Stimulated activated CD8-positive, alpha-beta memory T cell treated with anti-CD3 and anti-CD28 coated beads, Interleukin-12 subunit alpha, Interleukin-12 subunit beta, amount 100 ng/mL, for 4 hours (primary cell): ENCODE data around the gene TRPV3.
"Not testable (repeated sequence)": the region's sequence is repeated elsewhere in the genome, so short reads cannot be mapped to it uniquely, and the experiment has no call there.

Experiments used
- DNase-seq: peaks from one replicate; pipeline ENCODE4 v3.0.0-alpha.2; 2020; ENCODE audit warnings: low read depth

TRPV3 gene

GRCh38 chr17:3524024-3524423 is 33.6 kb downstream of the TRPV3 start:
- DNase-seq = no peak

GRCh38 chr17:3519472-3519871 is 38.1 kb downstream of the TRPV3 start:
- not testable (repeated sequence) for DNase-seq

GRCh38 chr17:3514873-3515272 is 42.7 kb downstream of the TRPV3 start:
- DNase-seq = no peak

GRCh38 chr17:3514167-3514566 is 43.4 kb downstream of the TRPV3 start:
- not testable (repeated sequence) for DNase-seq

GRCh38 chr17:3513305-3514035 is 44.1 kb downstream of the TRPV3 start:
- DNase-seq = no peak

- no peak for DNase-seq
Measured at GRCh38 chr17:3512505-3513171, 45.0 kb downstream of the TRPV3 start.

- DNase-seq = no peak
Measured at GRCh38 chr17:3511852-3512504, 45.6 kb downstream of the TRPV3 start.

GRCh38 chr17:3510090-3510489 is 47.5 kb downstream of the TRPV3 start:
- no peak for DNase-seq

GRCh38 chr17:3507869-3508268 is 49.7 kb downstream of the TRPV3 start:
- no peak for DNase-seq

GRCh38 chr17:3507071-3507470 is 50.5 kb downstream of the TRPV3 start:
- DNase-seq = no peak

GRCh38 chr17:3506054-3506453 is 51.6 kb downstream of the TRPV3 start:
- no peak for DNase-seq

- no peak for DNase-seq
Measured at GRCh38 chr17:3505008-3505407, 52.6 kb downstream of the TRPV3 start.

- no peak for DNase-seq
Measured at GRCh38 chr17:3503285-3503684, 54.3 kb downstream of the TRPV3 start.

- DNase-seq = no peak
Measured at GRCh38 chr17:3502466-3502865, 55.1 kb downstream of the TRPV3 start.

- no peak for DNase-seq
Measured at GRCh38 chr17:3501344-3501743, 56.3 kb downstream of the TRPV3 start.

- DNase-seq = no peak
Measured at GRCh38 chr17:3497101-3497500, 60.5 kb downstream of the TRPV3 start.

GRCh38 chr17:3485481-3486068 is 72.0 kb downstream of the TRPV3 start:
- DNase-seq = no peak

- no peak for DNase-seq
Measured at GRCh38 chr17:3482852-3483251, 74.8 kb downstream of the TRPV3 start.

GRCh38 chr17:3479988-3480387 is 77.6 kb downstream of the TRPV3 start:
- DNase-seq = no peak

GRCh38 chr17:3475812-3476610 is 81.6 kb downstream of the TRPV3 start, which contains the start of gene ASPA:
Gene ASPA, plus strand, starts transcription at chr17:3475997. Its CDS starts 163 bp downstream, at chr17:3476160.
- DNase-seq = no peak

- DNase-seq = no peak
Measured at GRCh38 chr17:3475251-3475685, 82.3 kb downstream of the TRPV3 start.

GRCh38 chr17:3474212-3474611 is 83.4 kb downstream of the TRPV3 start:
- no peak for DNase-seq
